ENCODE results near the gene TAPT1. TPM values are rescaled to one million over a fixed set of nuclear protein-coding genes. Genes with fewer than 3 reads are reported as not detected.

The TAPT1 gene
- total RNA-seq, 6 donors from 2014 or later: 22.3 to 79.0 (median 48.1) TPM

GRCh38 chr4:16126714-16127113 lies 99.6 kb downstream of the TAPT1 start:
- DNase-seq (no peak), ATAC-seq (ENCODE audit: low FRiP score in 2 of 2) (no peak)
- TF ChIP-seq POLR2A (IDR thresholded peaks at IDR 0.05) (no peak), POLR2AphosphoS5 (IDR thresholded peaks at IDR 0.05) (no peak), CTCF (IDR thresholded peaks at IDR 0.05) (no peak), EP300 (IDR thresholded peaks at IDR 0.05) (no peak)
- no peaks in the 10 kb centered on the region for H3K9me3 ChIP-seq
- H3K4me3 ChIP-seq: no peak overlapping the region
- H3K36me3 ChIP-seq: no peaks in the 10 kb centered on the region
- H3K4me1 ChIP-seq: no peaks in the 10 kb centered on the region
- H3K27ac ChIP-seq: no peak overlapping the region
- no peaks in the 10 kb centered on the region for H3K27me3 ChIP-seq
- WGBS, 2 donors: 100% methylated on average over 1 of the region's 1 CpG; no CpG with 5 or more reads in 1 of the 2 donors

- no peaks in the 10 kb centered on the region for H3K27me3 ChIP-seq
- no peaks in the 10 kb centered on the region for H3K9me3 ChIP-seq
- WGBS, 2 donors: 85 to 89% methylated on average over 4 to 8 of the region's 8 CpGs
- no peak for TF ChIP-seq POLR2A (IDR thresholded peaks at IDR 0.05)
- TF ChIP-seq CTCF (IDR thresholded peaks at IDR 0.05): no peak
- TF ChIP-seq EP300 (IDR thresholded peaks at IDR 0.05): no peak
- no peak for TF ChIP-seq POLR2AphosphoS5 (IDR thresholded peaks at IDR 0.05)
- DNase-seq: no peak
- no peaks in the 10 kb centered on the region for H3K36me3 ChIP-seq
- no peaks in the 10 kb centered on the region for H3K4me1 ChIP-seq
- ATAC-seq (ENCODE audit: low FRiP score in 2 of 2): no peak
- no peak overlapping the region for H3K27ac ChIP-seq
- H3K4me3 ChIP-seq: no peak overlapping the region
Observed at GRCh38 chr4:16125571-16126445, 100.5 kb downstream of the TAPT1 start.

GRCh38 chr4:16124232-16124631 lies 102.0 kb downstream of the TAPT1 start:
- Histone ChIP-seq H3K27me3 (no peaks in the 10 kb centered on the region), H3K4me1 (no peaks in the 10 kb centered on the region), H3K9me3 (no peaks in the 10 kb centered on the region), H3K27ac (no peak overlapping the region), H3K4me3 (no peak overlapping the region), H3K36me3 (no peaks in the 10 kb centered on the region)
- TF ChIP-seq EP300 (IDR thresholded peaks at IDR 0.05) (no peak), POLR2AphosphoS5 (IDR thresholded peaks at IDR 0.05) (no peak), CTCF (IDR thresholded peaks at IDR 0.05) (no peak), POLR2A (IDR thresholded peaks at IDR 0.05) (no peak)
- ATAC-seq (ENCODE audit: low FRiP score in 2 of 2) (no peak), DNase-seq (no peak)
- 78 to 86% methylated on average over 4 of the region's 4 CpGs for WGBS, 2 donors

- H3K4me1 ChIP-seq: no peaks in the 10 kb centered on the region
- H3K27ac ChIP-seq: no peak overlapping the region
- H3K4me3 ChIP-seq: no peak overlapping the region
- DNase-seq (no peak), ATAC-seq (ENCODE audit: low FRiP score in 2 of 2) (no peak)
- no peak for TF ChIP-seq EP300 (IDR thresholded peaks at IDR 0.05)
- TF ChIP-seq CTCF (IDR thresholded peaks at IDR 0.05): no peak
- TF ChIP-seq POLR2AphosphoS5 (IDR thresholded peaks at IDR 0.05): no peak
- no peak for TF ChIP-seq POLR2A (IDR thresholded peaks at IDR 0.05)
- H3K9me3 ChIP-seq: no peaks in the 10 kb centered on the region
- 63 to 69% methylated on average over 7 of the region's 7 CpGs for WGBS, 2 donors
- no peaks in the 10 kb centered on the region for H3K36me3 ChIP-seq
- no peaks in the 10 kb centered on the region for H3K27me3 ChIP-seq
Observed at GRCh38 chr4:16123356-16124084, 102.8 kb downstream of the TAPT1 start.

All from upper lobe of left lung (tissue), 6 donors.